Measurements from ENCODE around the gene SMPDL3B.

DNA sequence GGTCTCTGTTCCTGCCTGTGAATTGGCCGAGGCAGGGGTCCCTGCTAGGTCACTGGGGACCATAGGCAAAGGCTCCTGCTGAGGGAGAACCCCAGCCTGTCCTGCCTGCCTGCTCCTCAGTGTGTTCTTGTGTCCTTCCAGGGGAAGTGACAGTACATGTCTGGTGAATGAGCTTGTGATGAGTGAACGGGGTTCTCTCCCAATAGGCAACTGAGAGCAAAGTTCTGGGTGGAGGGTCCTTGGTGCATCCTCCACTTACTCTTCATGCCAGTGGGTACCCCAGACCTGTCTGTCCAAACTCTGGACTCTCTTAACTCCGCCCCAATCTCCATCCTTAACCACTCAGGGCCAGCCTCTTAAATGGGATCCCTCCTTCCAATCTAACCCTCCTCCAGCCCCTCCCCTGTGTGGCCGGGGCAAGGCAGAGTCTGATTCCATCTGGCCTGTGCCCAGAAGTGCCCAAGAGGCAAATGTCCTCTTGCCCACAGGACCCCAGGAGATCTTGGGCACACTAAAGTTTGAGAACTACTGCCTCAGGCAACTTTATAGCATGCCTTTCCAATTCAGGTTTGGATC lies 26.9 kb downstream of the SMPDL3B start:
- TF ChIP-seq POLR2A (IDR thresholded peaks at IDR 0.05; ENCODE audit: low read length) (no peak), GATA1 (IDR thresholded peaks at IDR 0.05; ENCODE audit: low read depth, low read length) (no peak)
